Measurements from ENCODE around the gene C11orf54. TPM values are rescaled to one million over a fixed set of nuclear protein-coding genes. Genes with fewer than 3 reads are reported as not detected.

C11orf54 gene
- total RNA-seq, 4 donors from 2014 or later = 27.7 to 46.7 (median 37.9) TPM

DNA sequence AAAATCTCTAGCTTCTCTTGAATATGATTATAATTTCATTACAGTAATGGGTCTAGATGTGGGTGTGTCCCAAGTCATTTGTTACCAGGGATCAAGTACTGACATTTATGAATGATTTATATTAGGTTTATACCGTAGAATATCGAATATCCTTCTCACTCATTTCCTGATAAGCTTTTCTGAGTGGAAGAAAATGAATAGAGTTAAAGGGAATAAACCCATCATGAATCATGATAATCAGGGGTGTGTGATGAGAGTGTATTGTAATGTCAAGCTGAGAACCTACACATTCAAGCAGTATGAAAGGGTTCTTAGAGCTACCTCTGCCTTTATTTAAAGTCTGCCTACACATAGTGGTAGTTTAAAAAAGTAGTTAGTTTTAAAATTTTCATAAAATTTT is 59.9 kb downstream of the C11orf54 start:
- WGBS = 69% methylated on average over 2 of the region's 2 CpGs
- H3K27me3 ChIP-seq = no peaks in the 10 kb centered on the region
- no peak for DNase-seq (ENCODE audit: extremely low spot score)
- intact Hi-C loops (cut with DNase I) = no loop called here
- no peaks in the 10 kb centered on the region for H3K9me3 ChIP-seq
- H3K4me3 ChIP-seq = no peak overlapping the region
- TF ChIP-seq EP300 (IDR thresholded peaks at IDR 0.05) (no peak), POLR2A (IDR thresholded peaks at IDR 0.05; ENCODE audit: low read depth) (no peak), POLR2AphosphoS5 (IDR thresholded peaks at IDR 0.05) (no peak)
- TF ChIP-seq, protein P1, sequence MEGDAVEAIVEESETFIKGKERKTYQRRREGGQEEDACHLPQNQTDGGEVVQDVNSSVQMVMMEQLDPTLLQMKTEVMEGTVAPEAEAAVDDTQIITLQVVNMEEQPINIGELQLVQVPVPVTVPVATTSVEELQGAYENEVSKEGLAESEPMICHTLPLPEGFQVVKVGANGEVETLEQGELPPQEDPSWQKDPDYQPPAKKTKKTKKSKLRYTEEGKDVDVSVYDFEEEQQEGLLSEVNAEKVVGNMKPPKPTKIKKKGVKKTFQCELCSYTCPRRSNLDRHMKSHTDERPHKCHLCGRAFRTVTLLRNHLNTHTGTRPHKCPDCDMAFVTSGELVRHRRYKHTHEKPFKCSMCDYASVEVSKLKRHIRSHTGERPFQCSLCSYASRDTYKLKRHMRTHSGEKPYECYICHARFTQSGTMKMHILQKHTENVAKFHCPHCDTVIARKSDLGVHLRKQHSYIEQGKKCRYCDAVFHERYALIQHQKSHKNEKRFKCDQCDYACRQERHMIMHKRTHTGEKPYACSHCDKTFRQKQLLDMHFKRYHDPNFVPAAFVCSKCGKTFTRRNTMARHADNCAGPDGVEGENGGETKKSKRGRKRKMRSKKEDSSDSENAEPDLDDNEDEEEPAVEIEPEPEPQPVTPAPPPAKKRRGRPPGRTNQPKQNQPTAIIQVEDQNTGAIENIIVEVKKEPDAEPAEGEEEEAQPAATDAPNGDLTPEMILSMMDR (IDR thresholded peaks at IDR 0.05) = no peak
- peaks cover 43 to 97% (median 80%) of the 10 kb centered on the region in 4 donors for H3K36me3 ChIP-seq
- H3K4me1 ChIP-seq = no peaks in the 10 kb centered on the region
- H3K27ac ChIP-seq (replicated peaks in 1 of 4) = no peak overlapping the region

DNA sequence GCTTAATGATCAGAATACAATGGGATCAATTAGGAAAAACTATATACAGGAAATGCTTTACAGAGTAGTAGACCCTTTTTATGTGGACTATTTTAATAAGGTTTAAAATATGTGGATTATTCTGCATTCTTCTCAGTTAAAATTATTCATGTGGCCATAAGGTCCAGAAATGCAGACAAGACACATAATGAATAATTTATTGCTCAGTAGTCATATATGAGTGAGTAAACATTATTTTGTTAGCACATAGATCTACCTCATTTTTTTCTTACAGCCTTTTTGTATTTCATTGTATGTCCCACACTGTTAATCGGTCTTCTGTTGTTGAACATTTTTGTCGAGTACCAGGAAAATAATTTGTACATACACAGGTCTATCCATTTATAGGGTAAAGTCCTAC is 63.4 kb downstream of the C11orf54 start:
- intact Hi-C loops (cut with DNase I) = no loop called here
- H3K27me3 ChIP-seq = no peaks in the 10 kb centered on the region
- 93% methylated on average over 2 of the region's 2 CpGs for WGBS
- peaks cover 23 to 96% (median 79%) of the 10 kb centered on the region in 4 donors for H3K36me3 ChIP-seq
- no peak for DNase-seq (ENCODE audit: extremely low spot score)
- H3K4me1 ChIP-seq = no peaks in the 10 kb centered on the region
- H3K27ac ChIP-seq (replicated peaks in 1 of 4) = no peak overlapping the region
- TF ChIP-seq POLR2A (IDR thresholded peaks at IDR 0.05; ENCODE audit: low read depth) = no peak
- no peak for TF ChIP-seq EP300 (IDR thresholded peaks at IDR 0.05)
- no peak for TF ChIP-seq POLR2AphosphoS5 (IDR thresholded peaks at IDR 0.05)
- TF ChIP-seq, protein P1 (IDR thresholded peaks at IDR 0.05) = no peak
- H3K4me3 ChIP-seq = no peak overlapping the region
- no peaks in the 10 kb centered on the region for H3K9me3 ChIP-seq

DNA sequence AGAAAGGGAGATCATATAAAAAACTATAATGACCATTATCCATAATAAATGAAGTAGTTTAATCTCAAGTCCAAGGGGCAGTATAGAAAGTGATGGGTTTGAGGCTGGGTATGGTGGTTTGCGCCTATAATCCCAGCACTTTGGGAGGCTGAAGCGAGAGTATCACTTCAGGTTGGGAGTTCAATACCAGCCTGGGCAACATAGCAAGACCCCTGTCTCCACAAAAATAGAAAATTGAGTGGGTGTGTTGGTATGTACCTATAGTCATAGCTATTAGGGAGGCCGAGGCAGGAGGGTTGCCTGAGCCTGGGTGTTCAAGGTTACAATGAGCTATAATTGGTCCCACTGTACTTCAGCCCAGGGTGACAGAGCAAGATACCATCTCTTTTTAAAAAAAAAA is 66.5 kb downstream of the C11orf54 start:
- H3K9me3 ChIP-seq = no peaks in the 10 kb centered on the region
- H3K36me3 ChIP-seq = peaks cover 41 to 97% (median 85%) of the 10 kb centered on the region in 4 donors
- H3K27ac ChIP-seq (replicated peaks in 1 of 4) = no peak overlapping the region
- TF ChIP-seq EP300 (IDR thresholded peaks at IDR 0.05) = no peak
- TF ChIP-seq POLR2A (IDR thresholded peaks at IDR 0.05; ENCODE audit: low read depth) = no peak
- TF ChIP-seq, protein P1 (IDR thresholded peaks at IDR 0.05) = no peak
- TF ChIP-seq POLR2AphosphoS5 (IDR thresholded peaks at IDR 0.05) = no peak
- intact Hi-C loops (cut with DNase I) = no loop called here
- 98% methylated on average over 3 of the region's 3 CpGs for WGBS
- DNase-seq (ENCODE audit: extremely low spot score) = no peak
- no peaks in the 10 kb centered on the region for H3K4me1 ChIP-seq
- H3K27me3 ChIP-seq = no peaks in the 10 kb centered on the region
- H3K4me3 ChIP-seq = no peak overlapping the region

DNA sequence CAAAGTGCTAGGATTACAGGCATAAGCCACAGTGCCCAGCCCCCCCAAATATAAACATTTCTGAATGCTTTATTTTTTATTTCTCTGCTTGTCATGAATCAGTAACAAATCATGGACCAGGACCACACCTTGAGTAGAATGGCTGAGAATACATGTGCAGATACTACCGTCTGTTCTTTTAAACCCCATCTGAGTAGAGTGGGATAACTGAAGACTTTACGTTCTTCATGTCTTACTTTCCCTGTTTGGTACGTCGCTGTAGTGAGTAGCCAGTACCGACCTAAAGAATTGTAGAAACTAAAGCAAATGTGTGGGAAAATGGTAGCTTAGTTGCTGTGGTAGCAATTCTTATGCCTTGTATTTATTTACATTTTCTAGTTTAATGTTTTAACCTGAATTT is 72.5 kb downstream of the C11orf54 start:
- WGBS = 94% methylated on average over 5 of the region's 5 CpGs
- Histone ChIP-seq H3K4me3 (no peak overlapping the region), H3K36me3 (peaks cover 55 to 72% (median 62%) of the 10 kb centered on the region in 4 donors), H3K27me3 (no peaks in the 10 kb centered on the region), H3K9me3 (no peaks in the 10 kb centered on the region), H3K4me1 (peaks cover 0 to 11% (median 0%) of the 10 kb centered on the region in 4 donors), H3K27ac (replicated peaks in 1 of 4) (no peak overlapping the region)
- no peak for TF ChIP-seq POLR2A (IDR thresholded peaks at IDR 0.05; ENCODE audit: low read depth)
- TF ChIP-seq, protein P1 (IDR thresholded peaks at IDR 0.05) = no peak
- DNase-seq (ENCODE audit: extremely low spot score) = no peak
- intact Hi-C loops (cut with DNase I) = no loop called here

Small RNA genes lying within 50 kb of the gene (small RNA-seq; reads per million reads assigned to genes)
- gene RF00019 (0 reads per million in 3 donors), gene RF00493 (38.0 to 42.9 (median 41.6) reads per million in 3 donors), gene SCARNA9 (0 to 0.93 (median 0) reads per million in 3 donors), gene SNORA1 (0 reads per million in 3 donors), gene SNORA18 (0 reads per million in 3 donors), gene SNORA25 (0 reads per million in 3 donors), gene SNORA32 (0 reads per million in 3 donors), gene SNORA40 (0 reads per million in 3 donors), gene SNORA8 (0 reads per million in 3 donors), gene SNORD5 (0 reads per million in 3 donors), gene SNORD6 (619 to 667 (median 647) reads per million in 3 donors)

Other genes with a start within 250 kb of the C11orf54 start
- gene SMCO4, start 198.3 kb upstream of the C11orf54 start, total RNA-seq = 10 to 100 TPM in 2 of 4 donors, 1 to 10 TPM in 2; 6.2 to 18.6 (median 10.3) TPM
- 10 to 100 TPM; 10.1 to 13.3 (median 11.9) TPM for gene CEP295, start 80.0 kb upstream of the C11orf54 start, total RNA-seq
- gene TAF1D, start 177 bp upstream of the C11orf54 start, total RNA-seq = 10 to 100 TPM; 34.7 to 61.8 (median 46.3) TPM
- gene MED17, start 42.6 kb downstream of the C11orf54 start, total RNA-seq = 10 to 100 TPM; 18.9 to 27.8 (median 22.3) TPM
- under 1 TPM in 3 of 4 donors, not detected in 1; 0.17 to 0.39 (median 0.17) TPM for gene VSTM5, start 108.9 kb downstream of the C11orf54 start, total RNA-seq

Data from esophagus muscularis mucosa (tissue), 4 donors.